SK-N-SH treated with all-trans-retinoic acid at 6 μM for 48 hours (cell line): Measurements from ENCODE around the gene KLHL17.

ENCODE experiments used
- ATAC-seq: fragments of 200-7000 bp; cut with Tn5 transposase; 3 replicates; pipeline ENCODE4 v1.9.1; 2020; ENCODE audit warnings: mild to moderate bottlenecking, moderate library complexity
- ARNTL ChIP-seq: fragments of 450-650 bp; formaldehyde crosslinking; IDR thresholded peaks from 2 replicates; pipeline ENCODE4 v1.5.0; 2020; ENCODE audit warnings: low read depth, mild to moderate bottlenecking, moderate library complexity, borderline replicate concordance
- BACH2 ChIP-seq: fragments of 250-450 bp; sonication (Bioruptor Pico); IDR thresholded peaks from 2 replicates; pipeline ENCODE4 v1.9.0; 2021; ENCODE audit warnings: mild to moderate bottlenecking, borderline replicate concordance
- CSRNP3 ChIP-seq: fragments of 250-450 bp; sonication (Bioruptor Pico); IDR thresholded peaks from 2 replicates; pipeline ENCODE4 v1.5.1; 2021; ENCODE audit warnings: mild to moderate bottlenecking, moderate library complexity
- ESRRG ChIP-seq: fragments of 250-450 bp; sonication (Bioruptor Pico); IDR thresholded peaks from 2 replicates; pipeline ENCODE4 v1.6.1; 2021; ENCODE audit warnings: mild to moderate bottlenecking
- GLIS3 ChIP-seq: fragments of 250-450 bp; sonication (Bioruptor Pico); IDR thresholded peaks from 2 replicates; pipeline ENCODE4 v1.5.0; 2020; ENCODE audit warnings: mild to moderate bottlenecking, moderate library complexity
- ISL1 ChIP-seq: fragments of 250-450 bp; sonication (Bioruptor Pico); IDR thresholded peaks from 2 replicates; pipeline ENCODE4 v2.1.2; 2022; ENCODE audit warnings: mild to moderate bottlenecking, moderate library complexity
- OSR1 ChIP-seq: fragments of 250-450 bp; sonication (Bioruptor Pico); IDR thresholded peaks from 2 replicates; pipeline ENCODE4 v1.8.0; 2022; ENCODE audit warnings: moderate library complexity, mild to moderate bottlenecking, inconsistent platforms
- PATZ1 ChIP-seq: fragments of 250-450 bp; sonication (Bioruptor Pico); IDR thresholded peaks from 2 replicates; pipeline ENCODE4 v1.8.0; 2020; ENCODE audit warnings: mild to moderate bottlenecking, moderate library complexity, borderline replicate concordance
- PPARA ChIP-seq: fragments of 250-450 bp; sonication (Bioruptor Pico); IDR thresholded peaks from 2 replicates; pipeline ENCODE4 v1.5.0; 2020; ENCODE audit warnings: mild to moderate bottlenecking, borderline replicate concordance
- RARB ChIP-seq: fragments of 250-450 bp; sonication (Bioruptor Pico); IDR thresholded peaks from 2 replicates; pipeline ENCODE4 v1.8.0; 2021; ENCODE audit warnings: mild to moderate bottlenecking, moderate library complexity
- SNAI2 ChIP-seq: fragments of 250-450 bp; sonication (Bioruptor Pico); IDR thresholded peaks from 2 replicates; pipeline ENCODE4 v1.5.0; 2020; ENCODE audit warnings: mild to moderate bottlenecking, moderate library complexity
- TCF4 ChIP-seq: fragments of 250-450 bp; sonication (Bioruptor Pico); IDR thresholded peaks from 2 replicates; pipeline ENCODE4 v1.8.0; 2021; ENCODE audit warnings: mild to moderate bottlenecking, moderate library complexity, borderline replicate concordance
- TOX ChIP-seq: fragments of 250-450 bp; sonication (Bioruptor Pico); IDR thresholded peaks from 2 replicates; pipeline ENCODE4 v1.8.0; 2021; ENCODE audit warnings: mild to moderate bottlenecking, moderate library complexity, borderline replicate concordance
- TSHZ2 ChIP-seq: fragments of 250-450 bp; sonication (Bioruptor Pico); IDR thresholded peaks from 2 replicates; pipeline ENCODE4 v1.5.0; 2020; ENCODE audit warnings: mild to moderate bottlenecking, moderate library complexity
- ZC3H10 ChIP-seq: fragments of 250-450 bp; sonication (Bioruptor Pico); IDR thresholded peaks from 2 replicates; pipeline ENCODE4 v1.5.1; 2021; ENCODE audit warnings: mild to moderate bottlenecking, moderate library complexity
- ZFP3 ChIP-seq: fragments of 250-450 bp; sonication (Bioruptor Pico); IDR thresholded peaks from 2 replicates; pipeline ENCODE4 v1.5.0; 2020; ENCODE audit warnings: mild to moderate bottlenecking, moderate library complexity
- ZFP30 ChIP-seq: fragments of 450-650 bp; formaldehyde crosslinking; IDR thresholded peaks from 2 replicates; pipeline ENCODE4 v1.5.0; 2022; ENCODE audit warnings: mild to moderate bottlenecking, moderate library complexity
- ZNF565 ChIP-seq: fragments of 450-650 bp; formaldehyde crosslinking; conservative IDR thresholded peaks from 2 replicates; pipeline ENCODE4 v1.5.0; 2020; ENCODE audit warnings: low read depth, mild to moderate bottlenecking, moderate library complexity
- ZNF70 ChIP-seq: fragments of 450-650 bp; formaldehyde crosslinking; IDR thresholded peaks from 2 replicates; pipeline ENCODE4 v1.5.0; 2020; ENCODE audit warnings: mild to moderate bottlenecking, moderate library complexity

Gene KLHL17

GRCh38 chr1:918843-919242 is 41.5 kb upstream of the KLHL17 start (continued):
- TF ChIP-seq TSHZ2 (CRISPR knock-in tag) (no peak), TOX (CRISPR knock-in tag) (no peak), ZFP3 (no peak)

GRCh38 chr1:919271-919872 is 41.0 kb upstream of the KLHL17 start:
- no peak for ATAC-seq
- TF ChIP-seq ZNF70 (CRISPR knock-in tag) = no peak
- TF ChIP-seq CSRNP3 = no peak
- TF ChIP-seq ARNTL (CRISPR knock-in tag) = no peak
- TF ChIP-seq ZFP30 (CRISPR knock-in tag) = no peak
- TF ChIP-seq PPARA (CRISPR knock-in tag) = no peak
- no peak for TF ChIP-seq BACH2 (CRISPR knock-in tag)
- TF ChIP-seq ZNF565 (CRISPR knock-in tag) = no peak
- no peak for TF ChIP-seq ZC3H10 (CRISPR knock-in tag)
- no peak for TF ChIP-seq RARB (CRISPR knock-in tag)
- no peak for TF ChIP-seq SNAI2 (CRISPR knock-in tag)
- TF ChIP-seq ESRRG (CRISPR knock-in tag) = no peak
- TF ChIP-seq ISL1 (CRISPR knock-in tag) = no peak
- no peak for TF ChIP-seq GLIS3
- no peak for TF ChIP-seq ZFP3
- TF ChIP-seq OSR1 = no peak
- TF ChIP-seq, all 23 proteins: peak for 0

- no peak for ATAC-seq
- TF ChIP-seq OSR1 (no peak), TSHZ2 (CRISPR knock-in tag) (no peak), ZFP3 (no peak), CSRNP3 (no peak), BACH2 (CRISPR knock-in tag) (no peak), TCF4 (CRISPR knock-in tag) (no peak), ZC3H10 (CRISPR knock-in tag) (no peak), GLIS3 (no peak), PATZ1 (CRISPR knock-in tag) (no peak), SNAI2 (CRISPR knock-in tag) (no peak)
Measured at GRCh38 chr1:920010-920409, 40.4 kb upstream of the KLHL17 start.
